ENCODE data around the gene ARHGEF28. TPM values are rescaled to one million over a fixed set of nuclear protein-coding genes. Genes with fewer than 3 reads are reported as not detected.

Gene ARHGEF28
- total RNA-seq, 3 donors from 2014 or later (not counting 1 experiment from before 2014, with no cell fraction given) = 2.3 to 7.1 (median 5.8) TPM

DNA sequence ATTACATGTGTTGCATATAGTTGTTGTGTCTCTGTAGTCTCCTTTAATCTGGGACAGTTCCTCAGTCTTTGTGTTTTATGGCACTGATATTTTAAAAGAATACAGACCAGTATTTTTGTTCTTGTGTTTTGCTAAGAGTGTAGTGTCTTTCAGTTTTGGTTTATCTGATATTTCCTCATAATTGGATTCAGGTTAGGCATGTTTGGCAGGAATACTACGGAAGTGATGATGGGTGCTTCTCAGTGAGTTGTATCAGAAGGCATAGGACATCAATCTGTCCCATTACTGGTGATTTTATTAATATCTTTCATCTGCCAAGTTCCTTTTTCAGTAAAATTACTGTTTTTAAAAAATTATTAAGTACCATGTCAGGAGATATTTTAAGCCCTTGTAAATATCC is 212.9 kb downstream of the ARHGEF28 start:
- Mint-ChIP-seq H3K27ac (no peak overlapping the region), H3K27me3 (ENCODE audit: low read depth in 2 of 2) (peaks cover 0 to 13% of the 10 kb centered on the region in 2 donors), H3K4me1 (no peaks in the 10 kb centered on the region), H3K4me3 (no peak overlapping the region), H3K9me3 (no peaks in the 10 kb centered on the region), H3K36me3 (no peaks in the 10 kb centered on the region)
- Histone ChIP-seq H3K36me3 (ENCODE audit: control insufficient read depth, insufficient read depth, low read length) (no peaks in the 10 kb centered on the region), H3K9me3 (ENCODE audit: control insufficient read depth, insufficient read depth, low read length) (no peaks in the 10 kb centered on the region), H3K27ac (ENCODE audit: low read length) (no peak overlapping the region), H3K27me3 (ENCODE audit: control insufficient read depth, insufficient read depth, low read length) (no peaks in the 10 kb centered on the region), H3K4me1 (ENCODE audit: control insufficient read depth, insufficient read depth, low read length) (no peaks in the 10 kb centered on the region), H3K4me3 (ENCODE audit: low read length) (no peak overlapping the region)
- 88% methylated on average over 1 of the region's 1 CpG for WGBS (ENCODE audit: insufficient coverage)
- intact Hi-C loops (cut with micrococcal nuclease) = no loop called here
- ATAC-seq (no peak), DNase-seq (no peak)
- TF ChIP-seq, protein P1, sequence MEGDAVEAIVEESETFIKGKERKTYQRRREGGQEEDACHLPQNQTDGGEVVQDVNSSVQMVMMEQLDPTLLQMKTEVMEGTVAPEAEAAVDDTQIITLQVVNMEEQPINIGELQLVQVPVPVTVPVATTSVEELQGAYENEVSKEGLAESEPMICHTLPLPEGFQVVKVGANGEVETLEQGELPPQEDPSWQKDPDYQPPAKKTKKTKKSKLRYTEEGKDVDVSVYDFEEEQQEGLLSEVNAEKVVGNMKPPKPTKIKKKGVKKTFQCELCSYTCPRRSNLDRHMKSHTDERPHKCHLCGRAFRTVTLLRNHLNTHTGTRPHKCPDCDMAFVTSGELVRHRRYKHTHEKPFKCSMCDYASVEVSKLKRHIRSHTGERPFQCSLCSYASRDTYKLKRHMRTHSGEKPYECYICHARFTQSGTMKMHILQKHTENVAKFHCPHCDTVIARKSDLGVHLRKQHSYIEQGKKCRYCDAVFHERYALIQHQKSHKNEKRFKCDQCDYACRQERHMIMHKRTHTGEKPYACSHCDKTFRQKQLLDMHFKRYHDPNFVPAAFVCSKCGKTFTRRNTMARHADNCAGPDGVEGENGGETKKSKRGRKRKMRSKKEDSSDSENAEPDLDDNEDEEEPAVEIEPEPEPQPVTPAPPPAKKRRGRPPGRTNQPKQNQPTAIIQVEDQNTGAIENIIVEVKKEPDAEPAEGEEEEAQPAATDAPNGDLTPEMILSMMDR (IDR thresholded peaks at IDR 0.05) = no peak

DNA sequence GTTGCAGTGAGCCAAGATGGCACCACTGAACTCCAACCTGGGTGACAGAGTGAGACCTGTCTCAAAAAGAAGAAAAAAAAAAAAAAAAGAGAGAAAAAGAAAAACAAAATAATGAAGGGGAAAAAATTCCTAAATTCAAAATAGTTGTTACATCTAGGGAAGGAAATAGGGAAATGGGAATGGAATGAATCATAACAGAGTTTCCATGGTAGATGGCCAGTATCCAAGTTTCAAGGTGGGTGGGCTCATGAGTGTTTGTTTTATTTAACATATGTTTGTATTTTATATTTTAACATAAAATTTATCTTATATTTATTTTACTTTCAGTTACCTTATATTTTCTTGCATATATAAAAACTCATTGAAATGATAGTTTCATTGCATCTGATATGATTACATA is 215.6 kb downstream of the ARHGEF28 start:
- no peaks in the 10 kb centered on the region for H3K36me3 ChIP-seq (ENCODE audit: control insufficient read depth, insufficient read depth, low read length)
- no peak overlapping the region for H3K4me3 ChIP-seq (ENCODE audit: low read length)
- peaks cover 0 to 7% of the 10 kb centered on the region in 2 donors for H3K27me3 Mint-ChIP-seq (ENCODE audit: low read depth in 2 of 2)
- H3K4me1 ChIP-seq (ENCODE audit: control insufficient read depth, insufficient read depth, low read length) = no peaks in the 10 kb centered on the region
- ATAC-seq (no peak), DNase-seq (no peak)
- intact Hi-C loops (cut with micrococcal nuclease) = no loop called here
- H3K36me3 Mint-ChIP-seq = no peaks in the 10 kb centered on the region
- H3K9me3 Mint-ChIP-seq = no peaks in the 10 kb centered on the region
- no peaks in the 10 kb centered on the region for H3K4me1 Mint-ChIP-seq
- no peak overlapping the region for H3K27ac Mint-ChIP-seq
- H3K9me3 ChIP-seq (ENCODE audit: control insufficient read depth, insufficient read depth, low read length) = no peaks in the 10 kb centered on the region
- H3K27ac ChIP-seq (ENCODE audit: low read length) = no peak overlapping the region
- no peak overlapping the region for H3K4me3 Mint-ChIP-seq
- H3K27me3 ChIP-seq (ENCODE audit: control insufficient read depth, insufficient read depth, low read length) = no peaks in the 10 kb centered on the region
- TF ChIP-seq, protein P1 (IDR thresholded peaks at IDR 0.05) = no peak

DNA sequence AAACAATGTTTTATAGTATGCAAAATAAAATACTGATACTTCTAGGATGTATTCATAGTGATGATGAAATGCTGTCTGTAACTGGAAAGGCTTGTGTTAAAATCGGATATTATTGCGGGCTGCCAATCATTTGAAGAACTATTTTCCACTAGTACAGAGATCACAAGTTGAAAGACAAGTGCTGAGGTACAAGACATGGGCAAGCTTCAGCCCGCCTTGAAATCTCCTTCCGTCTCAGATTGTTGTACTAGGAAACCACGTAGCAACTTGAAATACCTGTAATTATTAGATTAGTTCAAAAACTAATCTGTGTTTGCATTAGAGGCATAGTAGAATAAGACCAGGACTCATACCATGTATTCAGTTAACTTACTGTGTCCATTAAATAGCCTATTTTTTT is 218.2 kb downstream of the ARHGEF28 start:
- H3K4me3 Mint-ChIP-seq = no peak overlapping the region
- Histone ChIP-seq H3K27ac (ENCODE audit: low read length) (no peak overlapping the region), H3K9me3 (ENCODE audit: control insufficient read depth, insufficient read depth, low read length) (no peaks in the 10 kb centered on the region), H3K36me3 (ENCODE audit: control insufficient read depth, insufficient read depth, low read length) (no peaks in the 10 kb centered on the region), H3K4me3 (ENCODE audit: low read length) (no peak overlapping the region), H3K4me1 (ENCODE audit: control insufficient read depth, insufficient read depth, low read length) (no peaks in the 10 kb centered on the region), H3K27me3 (ENCODE audit: control insufficient read depth, insufficient read depth, low read length) (no peaks in the 10 kb centered on the region)
- H3K27me3 Mint-ChIP-seq (ENCODE audit: low read depth in 2 of 2) = no peaks in the 10 kb centered on the region
- intact Hi-C loops (cut with micrococcal nuclease) = no loop called here
- WGBS (ENCODE audit: insufficient coverage) = 90% methylated on average over 4 of the region's 5 CpGs
- DNase-seq (no peak), ATAC-seq (no peak)
- no peaks in the 10 kb centered on the region for H3K36me3 Mint-ChIP-seq
- no peak overlapping the region for H3K27ac Mint-ChIP-seq
- no peaks in the 10 kb centered on the region for H3K4me1 Mint-ChIP-seq
- no peaks in the 10 kb centered on the region for H3K9me3 Mint-ChIP-seq
- TF ChIP-seq, protein P1 (IDR thresholded peaks at IDR 0.05) = no peak

DNA sequence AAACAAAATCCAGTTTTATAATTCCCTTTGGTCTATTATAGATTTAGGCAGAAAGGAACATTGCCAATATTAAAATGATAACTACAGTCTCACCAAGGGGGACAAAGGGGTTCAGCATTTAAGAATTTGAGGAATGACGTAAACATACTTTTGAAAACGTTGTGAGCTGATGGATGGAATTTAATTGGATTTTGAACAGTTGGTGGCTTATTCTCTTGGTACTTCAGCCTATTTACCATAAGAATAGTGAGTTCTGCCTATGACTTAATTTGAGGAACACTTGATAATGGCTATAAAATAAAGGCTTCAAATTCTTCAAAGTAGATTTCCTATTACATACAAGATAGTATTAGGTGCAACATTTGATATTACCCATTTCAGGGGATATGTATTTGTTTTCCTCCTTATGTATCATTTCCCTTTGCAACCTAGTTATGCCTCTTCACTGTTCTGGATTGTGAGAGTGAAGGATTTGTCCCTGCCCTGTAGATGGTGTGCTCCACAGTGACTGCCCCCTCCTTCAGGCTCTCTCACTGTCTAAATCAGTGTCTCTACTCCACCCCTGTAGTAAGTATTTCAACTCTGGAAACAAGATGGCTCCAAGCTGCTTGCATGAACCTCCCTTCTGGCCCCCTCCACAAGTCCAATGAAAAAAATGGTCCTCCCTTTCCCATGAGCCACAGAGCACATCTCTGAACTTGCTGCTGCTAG is 225.6 kb downstream of the ARHGEF28 start:
- no peaks in the 10 kb centered on the region for H3K4me1 ChIP-seq (ENCODE audit: control insufficient read depth, insufficient read depth, low read length)
- ATAC-seq = no peak
- Mint-ChIP-seq H3K4me1 (no peaks in the 10 kb centered on the region), H3K27ac (no peak overlapping the region), H3K9me3 (no peaks in the 10 kb centered on the region), H3K36me3 (no peaks in the 10 kb centered on the region), H3K4me3 (no peak overlapping the region), H3K27me3 (ENCODE audit: low read depth in 2 of 2) (no peaks in the 10 kb centered on the region)
- TF ChIP-seq, protein P1 (IDR thresholded peaks at IDR 0.05) = no peak
- no peak overlapping the region for H3K4me3 ChIP-seq (ENCODE audit: low read length)
- H3K27ac ChIP-seq (ENCODE audit: low read length) = no peak overlapping the region
- WGBS (ENCODE audit: insufficient coverage) = 90% methylated on average over 2 of the region's 2 CpGs
- H3K36me3 ChIP-seq (ENCODE audit: control insufficient read depth, insufficient read depth, low read length) = no peaks in the 10 kb centered on the region
- no peaks in the 10 kb centered on the region for H3K27me3 ChIP-seq (ENCODE audit: control insufficient read depth, insufficient read depth, low read length)
- DNase-seq = no peak
- intact Hi-C loops (cut with micrococcal nuclease) = no loop called here
- no peaks in the 10 kb centered on the region for H3K9me3 ChIP-seq (ENCODE audit: control insufficient read depth, insufficient read depth, low read length)
